Liver (tissue), 9 donors: Measurements from ENCODE around the gene ARHGAP33. TPM values are rescaled to one million over a fixed set of nuclear protein-coding genes. Genes with fewer than 3 reads are reported as not detected.

ENCODE experiments used
- DNase-seq: peaks from one replicate; pipeline ENCODE4 v3.0.0-alpha.2; 2017; ENCODE audit warnings: low spot score
- H3K27ac ChIP-seq, 2 donors: one replicate each; pipeline ENCODE4 v1.7.0; 2013; ENCODE audit warnings: inconsistent platforms in 2 of 2, low read length in 2 of 2, control low read depth in 1 of 2, low read depth in 1 of 2, mild to moderate bottlenecking in 1 of 2
- H3K27me3 ChIP-seq, 4 donors: one replicate each; pipeline versions ENCODE4 v1.6.1 to v1.7.0; 2013; ENCODE audit warnings: low read length in 3 of 4, inconsistent platforms in 1 of 4, mild to moderate bottlenecking in 1 of 4, moderate library complexity in 1 of 4; ENCODE audit not compliant: control insufficient read depth in 4 of 4, insufficient read depth in 4 of 4
- H3K36me3 ChIP-seq, 4 donors: one replicate each; pipeline versions ENCODE4 v1.6.1 to v1.7.0; 2013; ENCODE audit warnings: low read length in 3 of 4, mild to moderate bottlenecking in 3 of 4, low read depth in 1 of 4, moderate library complexity in 1 of 4; ENCODE audit not compliant: control insufficient read depth in 4 of 4, insufficient read depth in 3 of 4
- H3K4me1 ChIP-seq, 4 donors: one replicate each; pipeline versions ENCODE4 v1.6.1 to v1.7.0; 2013; ENCODE audit warnings: low read length in 3 of 4, mild to moderate bottlenecking in 3 of 4, moderate library complexity in 1 of 4; ENCODE audit not compliant: control insufficient read depth in 4 of 4, insufficient read depth in 4 of 4
- H3K4me3 ChIP-seq, 3 donors: one replicate each; pipeline versions ENCODE4 v1.6.1 to v1.7.0; 2013; ENCODE audit warnings: low read length in 3 of 3, control low read depth in 1 of 3, low read depth in 1 of 3, mild to moderate bottlenecking in 1 of 3
- H3K9ac ChIP-seq, 2 donors: one replicate each; pipeline ENCODE4 v1.7.0; 2013; ENCODE audit warnings: low read length in 2 of 2, mild to moderate bottlenecking in 2 of 2, moderate library complexity in 2 of 2, control low read depth in 1 of 2, low read depth in 1 of 2
- H3K9me3 ChIP-seq, 4 donors: one replicate each; pipeline versions ENCODE4 v1.6.1 to v1.7.0; 2013; ENCODE audit warnings: low read length in 3 of 4; ENCODE audit not compliant: control insufficient read depth in 4 of 4
- ATF3 ChIP-seq: IDR thresholded peaks from 2 replicates; pipeline ENCODE4 v1.6.1; 2016; ENCODE audit warnings: antibody characterized with exemption
- CTCF ChIP-seq: fragments of 150-350 bp; IDR thresholded peaks from 2 replicates; pipeline ENCODE4 v1.5.1; 2017; ENCODE audit warnings: improper control_type of control experiment, low read depth, low read length; ENCODE audit not compliant: missing input control
- EGR1 ChIP-seq, 2 donors: IDR thresholded peaks; 2 replicates each; pipeline ENCODE4 v1.6.1; 2016 to 2018; ENCODE audit warnings: antibody characterized with exemption in 2 of 2, low read depth in 2 of 2
- FOXA1 ChIP-seq: IDR thresholded peaks from 2 replicates; pipeline ENCODE4 v1.6.1; 2016; ENCODE audit warnings: antibody characterized with exemption
- GABPA ChIP-seq, 2 donors: IDR thresholded peaks in 1 of 2; conservative IDR thresholded peaks in 1 of 2; 2 replicates each; pipeline ENCODE4 v1.6.1; 2016; ENCODE audit warnings: antibody characterized with exemption in 2 of 2, mild to moderate bottlenecking in 1 of 2, moderate library complexity in 1 of 2
- HNF4A ChIP-seq, 2 donors: conservative IDR thresholded peaks; 2 replicates each; pipeline ENCODE4 v1.6.1; 2016; ENCODE audit warnings: antibody characterized with exemption in 2 of 2, mild to moderate bottlenecking in 2 of 2
- MAX ChIP-seq: IDR thresholded peaks from 2 replicates; pipeline ENCODE4 v1.6.1; 2016; ENCODE audit warnings: antibody characterized with exemption
- NR2F2 ChIP-seq: IDR thresholded peaks from 2 replicates; pipeline ENCODE4 v1.6.1; 2016; ENCODE audit warnings: antibody characterized with exemption
- RAD21 ChIP-seq, 2 donors: IDR thresholded peaks; 2 replicates each; pipeline ENCODE4 v1.6.1; 2016; ENCODE audit warnings: antibody characterized with exemption in 2 of 2, mild to moderate bottlenecking in 2 of 2
- REST ChIP-seq: IDR thresholded peaks from 2 replicates; pipeline ENCODE4 v1.6.1; 2016; ENCODE audit warnings: antibody characterized with exemption, mild to moderate bottlenecking
- RXRA ChIP-seq, 2 donors: IDR thresholded peaks; 2 replicates each; pipeline ENCODE4 v1.6.1; 2017 to 2018; ENCODE audit warnings: antibody characterized with exemption in 2 of 2, mild to moderate bottlenecking in 1 of 2
- SP1 ChIP-seq: IDR thresholded peaks from 2 replicates; pipeline ENCODE4 v1.6.1; 2018; ENCODE audit warnings: antibody characterized with exemption, mild to moderate bottlenecking
- TAF1 ChIP-seq: conservative IDR thresholded peaks from 2 replicates; pipeline ENCODE4 v1.6.1; 2016; ENCODE audit warnings: antibody characterized with exemption, mild to moderate bottlenecking
- YY1 ChIP-seq: IDR thresholded peaks from 2 replicates; pipeline ENCODE4 v1.6.1; 2016; ENCODE audit warnings: antibody characterized with exemption, mild to moderate bottlenecking
- ZBTB33 ChIP-seq: IDR thresholded peaks from 2 replicates; pipeline ENCODE4 v1.6.1; 2016; ENCODE audit warnings: antibody characterized with exemption
- WGBS: extraction: QIAGEN DNeasy Blood & Tissue Kit; methylation state at CpG from one replicate; pipeline ENCODE4 v1.1.7; 2013; 5-methylcytosine and 5-hydroxymethylcytosine counted together
- polyA plus RNA-seq, 2 donors: library from polyadenylated mRNA; stranded (reverse) in 1 of 2; unstranded in 1 of 2; fragments of 200-250 nt in 1 of 2; fragments of >200 nt in 1 of 2; fragmentation: Nextera tagmentation in 1 of 2; extraction: Ambion mirVana in 1 of 2; gene quantifications; one replicate each; pipeline versions ENCODE4 v1.2.1 to v1.2.3, GENCODE V29; 2013 to 2015
- total RNA-seq, 2 donors: library from RNA; depleted of rRNA; stranded (reverse); fragments of >200 nt; gene quantifications; one replicate each; pipeline ENCODE4 v1.2.3, GENCODE V29; 2014
- donor health status: healthy.
- donor health status: healthy.
- donor health status: healthy.
- donor health status: healthy.
- donor health status: healthy.

The ARHGAP33 gene
- total and polyA plus RNA-seq, 4 donors: 0.85 to 10.1 (median 1.8) TPM

- DNase-seq: no peak
- 93% methylated on average over 11 of the region's 11 CpGs for WGBS
- TF ChIP-seq RAD21 (IDR thresholded peaks at IDR 0.05) (no peak), HNF4A (conservative IDR thresholded peaks at IDR 0.05) (no peak), ZBTB33 (no peak), MAX (no peak), GABPA (IDR thresholded peaks at IDR 0.05 in 1 of 2, conservative IDR thresholded peaks at IDR 0.05 in 1 of 2) (no peak), CTCF (no peak), YY1 (no peak), FOXA1 (no peak), TAF1 (no peak), RXRA (IDR thresholded peaks at IDR 0.05) (no peak), ATF3 (no peak), SP1 (no peak)
- Histone ChIP-seq H3K4me3 (no peak overlapping the region), H3K9me3 (no peaks in the 10 kb centered on the region), H3K9ac (no peak overlapping the region), H3K27ac (no peak overlapping the region), H3K36me3 (no peaks in the 10 kb centered on the region), H3K4me1 (no peaks in the 10 kb centered on the region), H3K27me3 (no peaks in the 10 kb centered on the region)
Measured at GRCh38 chr19:35789195-35789977, 14.0 kb downstream of the ARHGAP33 start.

GRCh38 chr19:35789978-35790944 is 14.9 kb downstream of the ARHGAP33 start:
- H3K27ac ChIP-seq: no peak overlapping the region
- WGBS: 92% methylated on average over 19 of the region's 19 CpGs
- no peak for TF ChIP-seq EGR1 (IDR thresholded peaks at IDR 0.05; ENCODE audit: low read depth in 2 of 2)
- no peak for TF ChIP-seq HNF4A (conservative IDR thresholded peaks at IDR 0.05)
- no peak for TF ChIP-seq REST
- TF ChIP-seq YY1: no peak
- no peak for TF ChIP-seq ATF3
- TF ChIP-seq ZBTB33: no peak
- TF ChIP-seq NR2F2: no peak
- TF ChIP-seq TAF1: no peak
- no peak for TF ChIP-seq FOXA1
- no peaks in the 10 kb centered on the region for H3K4me1 ChIP-seq
- H3K9me3 ChIP-seq: no peaks in the 10 kb centered on the region
- DNase-seq: no peak
- no peaks in the 10 kb centered on the region for H3K27me3 ChIP-seq
- H3K4me3 ChIP-seq: no peak overlapping the region
- H3K36me3 ChIP-seq: no peaks in the 10 kb centered on the region
- no peak overlapping the region for H3K9ac ChIP-seq
